H9 (cell line): ENCODE results near the gene ZNF638. TPM values are rescaled to one million over a fixed set of nuclear protein-coding genes. Genes with fewer than 3 reads are reported as not detected.

Experiments used
- DNase-seq: peaks from one replicate; pipeline ENCODE4 v3.0.0-alpha.2; 2017
- H2AFZ ChIP-seq: one replicate; pipeline ENCODE4 v1.6.1; 2013; ENCODE audit warnings: mild to moderate bottlenecking, low read length, control low read depth, moderate library complexity
- H2AK5ac ChIP-seq: 2 replicates; pipeline ENCODE4 v1.6.1; 2013; ENCODE audit warnings: low read length, control low read depth, mixed read lengths; ENCODE audit not compliant: insufficient read length
- H2BK120ac ChIP-seq: one replicate; pipeline ENCODE4 v1.6.1; 2013; ENCODE audit warnings: low read depth, mild to moderate bottlenecking, low read length, control low read depth, inconsistent platforms; ENCODE audit not compliant: poor library complexity, severe bottlenecking
- H2BK12ac ChIP-seq: 2 replicates; pipeline ENCODE4 v1.6.1; 2013; ENCODE audit warnings: low read length, control low read depth, mixed read lengths, low read depth; ENCODE audit not compliant: insufficient read length
- H2BK15ac ChIP-seq: 2 replicates; pipeline ENCODE4 v1.6.1; 2013; ENCODE audit warnings: low read depth, low read length, control low read depth
- H2BK20ac ChIP-seq: one replicate; pipeline ENCODE4 v1.6.1; 2013; ENCODE audit warnings: low read depth, mild to moderate bottlenecking, low read length, control low read depth, inconsistent platforms; ENCODE audit not compliant: poor library complexity, severe bottlenecking
- H2BK5ac ChIP-seq: 2 replicates; pipeline ENCODE4 v1.6.1; 2013; ENCODE audit warnings: low read length, control low read depth, mixed read lengths; ENCODE audit not compliant: insufficient read length
- H3K14ac ChIP-seq: 2 replicates; pipeline ENCODE4 v1.6.1; 2013; ENCODE audit warnings: low read length, control low read depth; ENCODE audit not compliant: insufficient read depth
- H3K18ac ChIP-seq: 2 replicates; pipeline ENCODE4 v1.6.1; 2013; ENCODE audit warnings: low read depth, mild to moderate bottlenecking, mixed read lengths, low read length, control low read depth; ENCODE audit not compliant: insufficient read length
- H3K23ac ChIP-seq: 2 replicates; pipeline ENCODE4 v1.6.1; 2013; ENCODE audit warnings: low read length, control low read depth, mixed read lengths, low read depth; ENCODE audit not compliant: insufficient read length
- H3K23me2 ChIP-seq: 2 replicates; pipeline ENCODE4 v1.6.1; 2013; ENCODE audit warnings: low read depth, mild to moderate bottlenecking, mixed read lengths, low read length, control low read depth; ENCODE audit not compliant: insufficient read length, poor library complexity, severe bottlenecking
- H3K27ac ChIP-seq: 2 replicates; pipeline ENCODE4 v1.5.1; 2013; ENCODE audit warnings: low read length, control low read depth, mixed read lengths, low read depth; ENCODE audit not compliant: insufficient read length
- H3K27me3 ChIP-seq: 2 replicates; pipeline ENCODE4 v1.6.1; 2013; ENCODE audit warnings: low read length, control low read depth, inconsistent platforms; ENCODE audit not compliant: insufficient read depth
- H3K4ac ChIP-seq: 2 replicates; pipeline ENCODE4 v1.6.1; 2013; ENCODE audit warnings: low read depth, mild to moderate bottlenecking, control low read depth, inconsistent platforms, low read length, moderate library complexity
- H3K4me1 ChIP-seq: 2 replicates; pipeline ENCODE4 v1.6.1; 2013; ENCODE audit warnings: low read length, control low read depth, inconsistent platforms; ENCODE audit not compliant: insufficient read depth
- H3K4me2 ChIP-seq: 2 replicates; pipeline ENCODE4 v1.6.1; 2013; ENCODE audit warnings: low read length, control low read depth, mixed read lengths; ENCODE audit not compliant: insufficient read length, insufficient read depth
- H3K56ac ChIP-seq: 2 replicates; pipeline ENCODE4 v1.6.1; 2013; ENCODE audit warnings: low read depth, mild to moderate bottlenecking, mixed read lengths, low read length, control low read depth; ENCODE audit not compliant: insufficient read length
- H3K79me1 ChIP-seq: 2 replicates; pipeline ENCODE4 v1.6.1; 2013; ENCODE audit warnings: low read depth, mild to moderate bottlenecking, moderate library complexity, low read length, control low read depth, inconsistent platforms; ENCODE audit not compliant: insufficient read depth, poor library complexity, severe bottlenecking
- H3K79me2 ChIP-seq: 2 replicates; pipeline ENCODE4 v1.6.1; 2013; ENCODE audit warnings: low read length, control low read depth, inconsistent platforms; ENCODE audit not compliant: insufficient read depth
- H3K9ac ChIP-seq: 2 replicates; pipeline ENCODE4 v1.6.1; 2013; ENCODE audit warnings: low read length, control low read depth, mixed read lengths; ENCODE audit not compliant: insufficient read length; ENCODE audit errors: extremely low read depth
- H3K9me3 ChIP-seq: one replicate; pipeline ENCODE4 v1.6.1; 2013; ENCODE audit warnings: low read depth, low read length, inconsistent platforms; ENCODE audit not compliant: control insufficient read depth
- H3T11ph ChIP-seq: one replicate; pipeline ENCODE4 v1.6.1; 2013; ENCODE audit warnings: mild to moderate bottlenecking, low read length, control low read depth, inconsistent platforms
- H4K20me1 ChIP-seq: one replicate; pipeline ENCODE4 v1.6.1; 2013; ENCODE audit not compliant: control insufficient read depth, insufficient read length, insufficient read depth
- H4K5ac ChIP-seq: 2 replicates; pipeline ENCODE4 v1.6.1; 2013; ENCODE audit warnings: low read depth, mild to moderate bottlenecking, mixed read lengths, low read length, control low read depth; ENCODE audit not compliant: insufficient read length
- H4K8ac ChIP-seq: replicated peaks from 2 replicates; pipeline ENCODE4 v1.6.1; 2013; ENCODE audit warnings: low read length, control low read depth, mixed read lengths, low read depth; ENCODE audit not compliant: insufficient read length
- H4K91ac ChIP-seq: 2 replicates; pipeline ENCODE4 v1.6.1; 2013; ENCODE audit warnings: low read depth, mild to moderate bottlenecking, moderate library complexity, mixed read lengths, low read length, control low read depth; ENCODE audit not compliant: insufficient read length
- H3K27ac Mint-ChIP-seq, 3 experiments: 2 replicates in 2 of 3; 3 replicates in 1 of 3; pipeline ENCODE4 v1.8.0; 2020 to 2021; ENCODE audit warnings: mixed read lengths in 3 of 3, mild to moderate bottlenecking in 1 of 3, moderate library complexity in 1 of 3
- H3K27me3 Mint-ChIP-seq: 2 replicates; pipeline ENCODE4 v1.8.0; 2021; ENCODE audit warnings: low read depth, mild to moderate bottlenecking, moderate library complexity, mixed read lengths
- H3K36me3 Mint-ChIP-seq, 3 experiments: 2 replicates in 2 of 3; 3 replicates in 1 of 3; pipeline ENCODE4 v1.8.0; 2020 to 2021; ENCODE audit warnings: low read depth in 3 of 3, mixed read lengths in 3 of 3; ENCODE audit not compliant: insufficient read depth in 1 of 3
- H3K4me1 Mint-ChIP-seq, 2 experiments: 2 replicates each; pipeline ENCODE4 v1.8.0; 2020; ENCODE audit warnings: mixed read lengths in 2 of 2
- H3K4me3 Mint-ChIP-seq, 2 experiments: 2 replicates in 1 of 2; 3 replicates in 1 of 2; pipeline ENCODE4 v1.8.0; 2020 to 2021; ENCODE audit warnings: mild to moderate bottlenecking in 2 of 2, mixed read lengths in 2 of 2, moderate library complexity in 1 of 2
- H3K9me3 Mint-ChIP-seq, 2 experiments: 2 replicates in 1 of 2; 3 replicates in 1 of 2; pipeline ENCODE4 v1.8.0; 2020; ENCODE audit warnings: mild to moderate bottlenecking in 2 of 2, mixed read lengths in 2 of 2, moderate library complexity in 1 of 2
- WGBS: extraction: QIAGEN DNeasy Blood & Tissue Kit; methylation state at CpG from one replicate; pipeline ENCODE4 v1.1.7; 2013; ENCODE audit warnings: missing lambda C conversion rate, low lambda C conversion rate, mixed read lengths; ENCODE audit not compliant: insufficient read length; ENCODE audit errors: extremely low coverage; 5-methylcytosine and 5-hydroxymethylcytosine counted together
- total RNA-seq: library from RNA; stranded (reverse); gene quantifications from 2 replicates; pipeline ENCODE4 v1.2.1, GENCODE V29; 2021
- TF ChIP-seq, protein P1 (sequence below): fragments of 200-600 bp; sonication (generic); conservative IDR thresholded peaks from 3 replicates; pipeline ENCODE4 v1.8.0; 2021; ENCODE audit warnings: antibody characterized with exemption, mild to moderate bottlenecking

The ZNF638 gene
- total RNA-seq, 1 experiment from 2014 or later, result 146 TPM

DNA sequence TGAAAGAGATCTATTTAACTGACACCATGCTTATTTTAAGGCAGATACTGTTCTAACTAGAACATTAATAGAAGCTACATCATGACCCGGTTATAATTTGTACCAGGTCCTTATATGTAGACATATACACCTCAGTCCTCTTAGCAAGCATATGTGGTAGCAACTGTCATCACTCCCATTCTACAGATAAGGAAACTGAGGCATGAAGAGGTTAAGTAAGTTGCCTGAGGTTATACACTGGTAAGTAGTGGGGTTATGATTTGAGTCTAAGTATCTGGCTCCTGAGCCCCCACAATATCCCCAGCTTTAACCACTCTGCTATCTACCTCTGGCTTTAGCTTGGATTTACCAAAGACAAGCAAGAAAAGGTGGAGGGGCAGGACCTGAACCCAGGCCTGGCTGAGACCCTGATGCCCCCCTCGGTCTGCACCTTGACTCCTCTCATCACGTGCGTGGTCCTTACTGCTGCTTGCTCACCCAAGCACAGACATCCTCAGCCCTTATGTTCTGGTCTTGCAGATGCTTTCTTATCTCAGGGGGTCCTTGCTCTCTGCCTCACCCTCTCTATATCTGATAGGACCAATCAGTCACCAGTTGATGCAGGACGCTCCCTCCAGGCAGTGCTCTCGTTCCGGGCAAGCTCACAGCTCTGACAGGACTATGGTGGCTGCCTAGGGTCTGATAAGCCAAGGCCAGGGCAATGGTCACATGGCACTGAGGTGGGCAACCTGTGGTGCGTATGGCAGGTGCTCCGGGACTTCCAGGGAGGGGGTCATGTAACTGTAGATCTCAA is 125.7 kb downstream of the ZNF638 start:
- Mint-ChIP-seq H3K9me3 (no peaks in the 10 kb centered on the region), H3K27ac (no peak overlapping the region)
- H3K18ac ChIP-seq, result no peak overlapping the region

More for the DNA sequence above, 125.7 kb downstream of the ZNF638 start:
- H2BK12ac ChIP-seq, result no peak overlapping the region
- no peak overlapping the region for H3K4me2 ChIP-seq
- no peak overlapping the region for H4K5ac ChIP-seq
- TF ChIP-seq, protein P1, sequence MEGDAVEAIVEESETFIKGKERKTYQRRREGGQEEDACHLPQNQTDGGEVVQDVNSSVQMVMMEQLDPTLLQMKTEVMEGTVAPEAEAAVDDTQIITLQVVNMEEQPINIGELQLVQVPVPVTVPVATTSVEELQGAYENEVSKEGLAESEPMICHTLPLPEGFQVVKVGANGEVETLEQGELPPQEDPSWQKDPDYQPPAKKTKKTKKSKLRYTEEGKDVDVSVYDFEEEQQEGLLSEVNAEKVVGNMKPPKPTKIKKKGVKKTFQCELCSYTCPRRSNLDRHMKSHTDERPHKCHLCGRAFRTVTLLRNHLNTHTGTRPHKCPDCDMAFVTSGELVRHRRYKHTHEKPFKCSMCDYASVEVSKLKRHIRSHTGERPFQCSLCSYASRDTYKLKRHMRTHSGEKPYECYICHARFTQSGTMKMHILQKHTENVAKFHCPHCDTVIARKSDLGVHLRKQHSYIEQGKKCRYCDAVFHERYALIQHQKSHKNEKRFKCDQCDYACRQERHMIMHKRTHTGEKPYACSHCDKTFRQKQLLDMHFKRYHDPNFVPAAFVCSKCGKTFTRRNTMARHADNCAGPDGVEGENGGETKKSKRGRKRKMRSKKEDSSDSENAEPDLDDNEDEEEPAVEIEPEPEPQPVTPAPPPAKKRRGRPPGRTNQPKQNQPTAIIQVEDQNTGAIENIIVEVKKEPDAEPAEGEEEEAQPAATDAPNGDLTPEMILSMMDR, result no peak
- no peak overlapping the region for H3K14ac ChIP-seq
- H3K56ac ChIP-seq, result no peak overlapping the region
- H3K79me1 ChIP-seq, result no peaks in the 10 kb centered on the region
- Mint-ChIP-seq H3K36me3 (no peaks in the 10 kb centered on the region), H3K4me3 (no peak overlapping the region), H3K27me3 (peaks cover 53% of the 10 kb centered on the region), H3K4me1 (peaks cover 50 to 52% of the 10 kb centered on the region in 2 experiments)
- peaks cover 14% of the 10 kb centered on the region for H3K4me1 ChIP-seq
- H3K27ac ChIP-seq, result no peak overlapping the region
- H4K91ac ChIP-seq, result no peak overlapping the region
- no peak overlapping the region for H3K4ac ChIP-seq
- no peak overlapping the region for H3K23ac ChIP-seq
- no peaks in the 10 kb centered on the region for H3K79me2 ChIP-seq
- no peak overlapping the region for H3K9ac ChIP-seq
- no peak overlapping the region for H3T11ph ChIP-seq
- H2BK120ac ChIP-seq, result no peak overlapping the region
- no peak for DNase-seq
- no peak overlapping the region for H2AK5ac ChIP-seq
- H3K23me2 ChIP-seq, result peaks cover 13% of the 10 kb centered on the region
- no peak overlapping the region for H2BK5ac ChIP-seq
- H4K8ac ChIP-seq, result no peak overlapping the region
- H2BK20ac ChIP-seq, result no peak overlapping the region
- no peak overlapping the region for H2BK15ac ChIP-seq
- H3K9me3 ChIP-seq, result no peaks in the 10 kb centered on the region
- peaks cover 22% of the 10 kb centered on the region; the same call in 1 of the 2 replicates for H3K27me3 ChIP-seq
- H4K20me1 ChIP-seq, result no peaks in the 10 kb centered on the region
- H2AFZ ChIP-seq, result no peak overlapping the region
- WGBS, result no CpG with 5 or more reads among the region's 9 CpGs
